GM20000 (cell line): ENCODE results near the gene LRRN2.

ENCODE experiments used
- DNase-seq: peaks from one replicate; pipeline ENCODE4 v3.0.0; 2012; ENCODE audit warnings: low spot score
- TF ChIP-seq, protein P1 (sequence below): IDR thresholded peaks from 2 replicates; pipeline ENCODE4 v1.5.1; 2012; ENCODE audit warnings: mild to moderate bottlenecking, control low read depth; ENCODE audit errors: extremely low read depth, missing control alignments

LRRN2 gene

DNA sequence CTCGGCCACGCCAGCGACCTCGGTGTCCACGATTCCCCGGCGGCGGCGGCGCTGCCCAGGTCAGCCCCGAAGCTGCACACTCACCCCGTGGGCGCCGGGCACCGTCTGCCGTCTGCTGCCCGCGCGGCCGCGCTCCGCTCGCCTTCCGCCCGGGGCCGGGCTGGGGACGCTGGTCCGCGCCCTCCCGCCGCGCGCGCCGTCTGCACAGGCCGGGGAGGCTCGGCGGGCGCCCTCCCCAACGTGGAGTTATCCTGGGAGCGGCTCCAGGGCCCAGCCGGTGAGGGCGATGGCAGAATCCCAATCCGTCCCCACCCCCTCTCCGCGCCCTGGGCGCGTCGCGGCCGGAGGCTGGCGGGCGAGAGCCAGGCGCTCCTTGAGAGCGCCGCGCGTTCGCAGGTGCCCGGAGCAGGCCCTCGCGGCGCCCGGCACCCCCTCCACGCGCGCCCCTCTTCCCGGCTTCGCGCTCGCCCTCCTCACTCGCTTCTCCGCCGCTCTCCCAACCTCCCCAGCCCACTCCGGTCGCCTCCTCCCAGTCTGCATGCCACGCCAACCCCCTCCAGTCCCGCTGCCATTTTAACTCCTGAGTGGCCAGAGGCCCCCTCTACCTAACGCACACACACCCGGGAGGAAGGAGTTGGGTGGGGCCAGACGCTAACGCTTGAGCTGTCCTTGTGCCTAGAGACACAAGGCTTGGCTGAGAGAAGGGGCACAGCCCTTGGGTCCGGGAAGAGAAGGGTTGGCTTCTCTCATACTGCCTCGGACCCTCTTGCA is at the start of gene LRRN2:
Gene LRRN2 (minus strand): TSS at position 503 of the 771 bp plus-strand sequence. CDS start 65,746 bp downstream, outside the sequence.
- no peak for DNase-seq
- TF ChIP-seq, protein P1, sequence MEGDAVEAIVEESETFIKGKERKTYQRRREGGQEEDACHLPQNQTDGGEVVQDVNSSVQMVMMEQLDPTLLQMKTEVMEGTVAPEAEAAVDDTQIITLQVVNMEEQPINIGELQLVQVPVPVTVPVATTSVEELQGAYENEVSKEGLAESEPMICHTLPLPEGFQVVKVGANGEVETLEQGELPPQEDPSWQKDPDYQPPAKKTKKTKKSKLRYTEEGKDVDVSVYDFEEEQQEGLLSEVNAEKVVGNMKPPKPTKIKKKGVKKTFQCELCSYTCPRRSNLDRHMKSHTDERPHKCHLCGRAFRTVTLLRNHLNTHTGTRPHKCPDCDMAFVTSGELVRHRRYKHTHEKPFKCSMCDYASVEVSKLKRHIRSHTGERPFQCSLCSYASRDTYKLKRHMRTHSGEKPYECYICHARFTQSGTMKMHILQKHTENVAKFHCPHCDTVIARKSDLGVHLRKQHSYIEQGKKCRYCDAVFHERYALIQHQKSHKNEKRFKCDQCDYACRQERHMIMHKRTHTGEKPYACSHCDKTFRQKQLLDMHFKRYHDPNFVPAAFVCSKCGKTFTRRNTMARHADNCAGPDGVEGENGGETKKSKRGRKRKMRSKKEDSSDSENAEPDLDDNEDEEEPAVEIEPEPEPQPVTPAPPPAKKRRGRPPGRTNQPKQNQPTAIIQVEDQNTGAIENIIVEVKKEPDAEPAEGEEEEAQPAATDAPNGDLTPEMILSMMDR: no peak

DNA sequence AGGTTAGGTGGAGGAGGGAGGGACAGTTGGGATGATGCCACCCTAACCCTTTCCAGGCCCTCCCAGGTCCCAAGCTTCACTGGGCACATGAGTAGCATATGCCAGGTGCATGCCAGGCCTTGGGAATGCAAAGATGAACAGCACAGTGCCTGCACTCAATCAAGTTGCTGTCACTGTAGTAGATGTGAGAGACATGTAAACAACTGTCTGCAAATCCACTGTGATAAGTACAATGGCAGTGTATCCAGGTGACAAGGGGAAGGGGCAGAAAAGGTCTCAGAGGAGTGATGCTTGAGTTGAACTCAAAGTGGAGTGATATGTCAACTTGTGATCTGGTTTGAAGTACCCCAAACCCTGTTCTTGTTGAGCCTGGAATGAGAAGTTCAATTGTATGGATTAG is 49.5 kb upstream of the LRRN2 start:
- TF ChIP-seq, protein P1: no peak
- no peak for DNase-seq

DNA sequence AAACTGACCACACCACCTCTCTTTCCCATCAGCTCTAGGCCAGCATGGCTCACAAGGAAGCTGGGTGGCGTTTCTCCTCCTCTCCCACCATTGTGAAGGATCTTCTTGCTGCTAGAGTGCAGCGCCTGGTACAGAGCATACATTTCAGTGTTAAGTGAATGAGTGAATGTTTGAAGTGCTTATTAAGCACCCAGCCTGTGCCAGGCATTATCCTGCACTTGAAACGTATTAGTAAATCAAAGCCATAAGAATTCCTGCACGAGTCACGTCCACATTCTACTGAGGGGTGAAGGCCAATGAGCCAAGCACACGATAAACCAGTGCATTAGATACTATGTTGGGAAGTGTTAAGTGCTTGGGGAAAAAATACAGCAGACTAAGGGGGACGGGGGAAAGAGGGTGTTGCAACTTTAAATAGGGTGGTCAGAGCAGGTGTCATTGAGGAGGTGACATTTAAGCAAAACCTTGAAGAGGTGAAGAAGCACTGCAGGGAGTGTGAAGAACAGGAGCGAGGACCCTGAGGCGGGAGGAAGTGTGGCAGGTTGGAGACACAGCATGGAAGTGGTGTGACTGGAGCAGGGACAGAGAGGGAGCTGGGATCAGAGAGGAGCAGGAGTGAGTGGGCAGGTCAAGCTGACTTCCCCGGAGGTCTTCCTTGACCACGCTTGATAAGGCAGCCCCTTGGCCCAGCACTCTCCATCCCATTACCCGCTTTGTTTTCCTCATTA is 48.5 kb upstream of the LRRN2 start:
- no peak for DNase-seq
- TF ChIP-seq, protein P1: no peak

DNA sequence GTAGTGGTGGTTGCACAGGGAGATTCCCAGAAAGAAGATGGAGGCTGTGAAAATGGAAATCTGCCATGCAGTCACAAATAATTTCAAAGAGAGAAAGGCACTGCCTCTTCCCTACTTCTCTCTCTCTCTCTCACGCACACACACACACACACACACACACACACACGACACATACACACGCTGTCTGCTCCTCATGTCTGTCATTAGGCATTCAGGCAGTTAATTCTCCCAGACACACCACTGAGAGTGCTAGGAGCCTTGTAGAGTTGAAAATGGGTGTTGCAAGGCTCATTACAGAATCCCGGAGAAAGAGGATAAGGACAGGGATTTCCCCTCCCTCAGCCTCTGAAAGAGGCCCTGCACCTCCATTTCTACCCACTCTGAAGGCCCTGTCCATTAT is 47.8 kb upstream of the LRRN2 start:
- no peak for DNase-seq

GRCh38 chr1:204731985-204732575 is 46.5 kb upstream of the LRRN2 start:
- TF ChIP-seq, protein P1: no peak
- DNase-seq: no peak

More for the DNA sequence above, 47.8 kb upstream of the LRRN2 start:
- TF ChIP-seq, protein P1: no peak

DNA sequence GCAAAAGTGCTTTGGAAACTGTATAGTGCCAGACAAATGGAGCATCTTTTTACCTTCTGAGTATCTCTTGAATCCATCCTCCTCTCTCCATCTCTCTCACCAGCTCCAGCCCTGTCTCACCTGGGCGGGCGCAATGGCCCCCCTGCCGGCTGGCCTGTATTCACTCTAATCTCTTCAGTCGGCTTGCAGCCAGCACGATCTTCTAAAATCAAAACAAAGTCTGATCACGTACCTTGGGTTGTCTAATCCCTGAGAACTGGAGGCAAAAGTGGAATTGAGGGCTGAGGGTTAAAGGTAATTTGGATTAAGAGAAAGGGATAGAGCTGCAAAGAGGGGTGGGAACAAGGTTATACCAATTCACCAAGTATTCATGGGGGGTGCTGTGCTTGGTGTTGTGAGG is 46.0 kb upstream of the LRRN2 start:
- no peak for DNase-seq
- TF ChIP-seq, protein P1: no peak
